ENCODE measurements around the gene KRT10. TPM values are rescaled to one million over a fixed set of nuclear protein-coding genes. Genes with fewer than 3 reads are reported as not detected.

Gene KRT10
- total RNA-seq, 1 donor = 2.2 TPM

DNA sequence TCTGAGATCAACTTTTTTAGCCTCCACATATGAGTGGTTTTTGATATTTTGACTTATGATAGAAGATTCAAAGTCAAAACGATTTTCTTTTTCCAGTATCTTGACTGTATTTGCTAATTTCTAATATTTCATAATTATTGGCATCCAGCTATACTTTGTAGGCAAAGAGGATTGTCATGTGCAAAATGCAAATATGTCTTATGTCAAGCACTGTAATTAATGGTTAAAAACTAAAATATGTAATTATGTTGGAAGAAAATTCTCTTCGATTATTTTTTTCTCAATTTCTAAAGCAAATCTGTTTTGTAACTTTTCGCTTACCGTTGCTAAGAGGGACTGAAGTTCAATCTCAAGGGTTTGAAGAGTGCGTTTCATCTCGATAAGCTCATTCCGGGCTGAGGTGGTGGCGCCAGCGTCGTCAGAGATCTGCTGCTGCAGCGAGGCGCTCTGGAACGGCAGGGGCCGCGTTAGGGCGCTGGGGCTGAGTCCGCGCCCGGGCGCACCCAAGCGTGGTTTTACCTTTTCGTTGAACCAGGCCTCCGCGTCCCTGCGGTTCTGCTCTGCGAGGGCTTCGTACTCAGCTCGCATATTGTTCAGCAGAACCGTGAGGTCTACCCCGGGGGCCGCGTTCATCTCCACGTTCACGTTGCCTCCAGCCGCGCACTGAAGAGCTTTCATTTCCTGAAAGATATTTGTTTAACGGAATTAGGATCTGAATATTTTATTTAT is 43.1 kb downstream of the KRT10 start:
- no peaks in the 10 kb centered on the region for H3K4me1 ChIP-seq (ENCODE audit: insufficient read depth, low read length)
- no peak overlapping the region for H3K4me3 ChIP-seq (ENCODE audit: insufficient read depth, low read length)
- H3K4me2 ChIP-seq (ENCODE audit: insufficient read depth, low read length) = no peak overlapping the region
- no peak for DNase-seq (ENCODE audit: insufficient read length, low spot score, missing footprints)
- no peak overlapping the region for H3K27ac ChIP-seq (ENCODE audit: low read depth, low read length)
- no peaks in the 10 kb centered on the region for H3K36me3 ChIP-seq (ENCODE audit: insufficient read depth, low read length)
- H3K27me3 ChIP-seq (ENCODE audit: insufficient read depth, low read length) = peaks cover 48% of the 10 kb centered on the region
- no peaks in the 10 kb centered on the region for H3K9me3 ChIP-seq (ENCODE audit: low read depth, low read length)
- H4K20me1 ChIP-seq (ENCODE audit: insufficient read depth, low read length) = no peaks in the 10 kb centered on the region
- H2AFZ ChIP-seq (ENCODE audit: low read length) = no peak overlapping the region
- no peaks in the 10 kb centered on the region for H3K79me2 ChIP-seq (ENCODE audit: insufficient read depth, low read length)
- no peak for TF ChIP-seq CTCF (IDR thresholded peaks at IDR 0.05; ENCODE audit: extremely low read depth, low read depth, low read length)

DNA sequence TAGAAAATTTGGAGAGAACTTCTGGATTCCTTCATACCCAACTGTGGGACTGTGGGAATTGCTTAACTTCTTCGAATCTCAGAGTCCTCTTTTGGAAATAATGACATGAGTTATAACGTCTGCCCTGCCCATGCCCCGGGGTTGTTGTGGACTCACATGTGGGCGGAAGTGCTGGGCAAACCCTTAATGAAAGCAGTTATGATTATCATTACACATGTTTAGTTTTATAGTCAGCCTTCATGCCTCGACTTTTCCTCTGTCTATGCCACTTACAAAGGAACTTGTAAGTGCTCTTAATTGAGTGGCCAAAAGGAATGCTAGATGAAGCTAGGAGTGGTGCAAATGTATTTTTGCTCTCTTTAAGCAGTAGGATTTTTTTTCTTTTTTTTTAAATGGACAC is 44.0 kb downstream of the KRT10 start:
- TF ChIP-seq CTCF (IDR thresholded peaks at IDR 0.05; ENCODE audit: extremely low read depth, low read depth, low read length) = no peak
- H4K20me1 ChIP-seq (ENCODE audit: insufficient read depth, low read length) = no peaks in the 10 kb centered on the region
- H3K27me3 ChIP-seq (ENCODE audit: insufficient read depth, low read length) = peaks cover 57% of the 10 kb centered on the region
- no peak overlapping the region for H3K27ac ChIP-seq (ENCODE audit: low read depth, low read length)
- H3K4me3 ChIP-seq (ENCODE audit: insufficient read depth, low read length) = no peak overlapping the region
- H3K9me3 ChIP-seq (ENCODE audit: low read depth, low read length) = no peaks in the 10 kb centered on the region
- DNase-seq (ENCODE audit: insufficient read length, low spot score, missing footprints) = no peak
- H3K4me2 ChIP-seq (ENCODE audit: insufficient read depth, low read length) = no peak overlapping the region
- no peaks in the 10 kb centered on the region for H3K36me3 ChIP-seq (ENCODE audit: insufficient read depth, low read length)
- no peaks in the 10 kb centered on the region for H3K79me2 ChIP-seq (ENCODE audit: insufficient read depth, low read length)
- H2AFZ ChIP-seq (ENCODE audit: low read length) = no peak overlapping the region
- no peaks in the 10 kb centered on the region for H3K4me1 ChIP-seq (ENCODE audit: insufficient read depth, low read length)

- H3K27me3 ChIP-seq (ENCODE audit: insufficient read depth, low read length) = peaks cover 62% of the 10 kb centered on the region
- no peak for TF ChIP-seq CTCF (IDR thresholded peaks at IDR 0.05; ENCODE audit: extremely low read depth, low read depth, low read length)
Observed at GRCh38 chr17:40777971-40778370, 44.4 kb downstream of the KRT10 start.

GRCh38 chr17:40777459-40777858 is 45.0 kb downstream of the KRT10 start:
- Histone ChIP-seq H3K27me3 (ENCODE audit: insufficient read depth, low read length) (peaks cover 64% of the 10 kb centered on the region), H3K4me3 (ENCODE audit: insufficient read depth, low read length) (no peak overlapping the region), H2AFZ (ENCODE audit: low read length) (no peak overlapping the region), H3K4me2 (ENCODE audit: insufficient read depth, low read length) (no peak overlapping the region), H3K36me3 (ENCODE audit: insufficient read depth, low read length) (no peaks in the 10 kb centered on the region), H4K20me1 (ENCODE audit: insufficient read depth, low read length) (no peaks in the 10 kb centered on the region), H3K4me1 (ENCODE audit: insufficient read depth, low read length) (no peaks in the 10 kb centered on the region), H3K79me2 (ENCODE audit: insufficient read depth, low read length) (no peaks in the 10 kb centered on the region), H3K9me3 (ENCODE audit: low read depth, low read length) (no peaks in the 10 kb centered on the region), H3K27ac (ENCODE audit: low read depth, low read length) (no peak overlapping the region)
- DNase-seq (ENCODE audit: insufficient read length, low spot score, missing footprints) = no peak
- no peak for TF ChIP-seq CTCF (IDR thresholded peaks at IDR 0.05; ENCODE audit: extremely low read depth, low read depth, low read length)

More at GRCh38 chr17:40777971-40778370, 44.4 kb downstream of the KRT10 start:
- Histone ChIP-seq H3K4me3 (ENCODE audit: insufficient read depth, low read length) (no peak overlapping the region), H3K4me2 (ENCODE audit: insufficient read depth, low read length) (no peak overlapping the region), H3K36me3 (ENCODE audit: insufficient read depth, low read length) (no peaks in the 10 kb centered on the region), H3K79me2 (ENCODE audit: insufficient read depth, low read length) (no peaks in the 10 kb centered on the region), H3K9me3 (ENCODE audit: low read depth, low read length) (no peaks in the 10 kb centered on the region), H3K4me1 (ENCODE audit: insufficient read depth, low read length) (no peaks in the 10 kb centered on the region), H4K20me1 (ENCODE audit: insufficient read depth, low read length) (no peaks in the 10 kb centered on the region), H3K27ac (ENCODE audit: low read depth, low read length) (no peak overlapping the region), H2AFZ (ENCODE audit: low read length) (no peak overlapping the region)
- DNase-seq (ENCODE audit: insufficient read length, low spot score, missing footprints) = no peak

Measured in osteoblast (primary cell).